Parathyroid adenoma (tissue), 2 donors: Measurements from ENCODE around the gene IL17D.
"Not testable (repeated sequence)": the region's sequence is repeated elsewhere in the genome, so short reads cannot be mapped to it uniquely, and the experiment has no call there.

Experiments
- H2AFZ ChIP-seq: fragments of 300-600 bp; sonication (generic); one replicate; pipeline ENCODE4 v1.7.0; 2017; ENCODE audit warnings: antibody characterized with exemption, mild to moderate bottlenecking
- H3K27ac ChIP-seq: fragments of 300-600 bp; sonication (generic); one replicate; pipeline ENCODE4 v1.7.0; 2017
- H3K27me3 ChIP-seq: fragments of 300-600 bp; sonication (generic); one replicate; pipeline ENCODE4 v1.7.0; 2017; ENCODE audit warnings: low read length; ENCODE audit not compliant: control insufficient read depth, insufficient read depth
- H3K36me3 ChIP-seq: fragments of 300-600 bp; sonication (generic); one replicate; pipeline ENCODE4 v1.7.0; 2017; ENCODE audit warnings: low read length; ENCODE audit not compliant: control insufficient read depth, insufficient read depth
- H3K4me1 ChIP-seq: fragments of 300-600 bp; sonication (generic); one replicate; pipeline ENCODE4 v1.7.0; 2017; ENCODE audit warnings: control low read depth
- H3K4me2 ChIP-seq: fragments of 300-600 bp; sonication (generic); one replicate; pipeline ENCODE4 v1.7.0; 2017; ENCODE audit warnings: low read length
- H3K4me3 ChIP-seq: fragments of 300-600 bp; sonication (generic); one replicate; pipeline ENCODE4 v1.7.0; 2017; ENCODE audit warnings: low read depth, low read length
- H3K79me2 ChIP-seq: fragments of 300-600 bp; sonication (generic); one replicate; pipeline ENCODE4 v1.7.0; 2017; ENCODE audit warnings: control low read depth
- H3K9ac ChIP-seq: fragments of 300-600 bp; sonication (generic); one replicate; pipeline ENCODE4 v1.7.0; 2017; ENCODE audit warnings: mild to moderate bottlenecking
- H3K9me3 ChIP-seq: fragments of 300-600 bp; sonication (generic); one replicate; pipeline ENCODE4 v1.7.0; 2017; ENCODE audit warnings: low read length; ENCODE audit not compliant: control insufficient read depth
- TF ChIP-seq, protein P1 (sequence below): fragments of 300-600 bp; sonication (generic); IDR thresholded peaks from one replicate; pipeline ENCODE4 v1.7.0; 2017; ENCODE audit warnings: antibody characterized with exemption, mild to moderate bottlenecking
- donor health status: primary hyperparathyroidism.

IL17D gene

DNA sequence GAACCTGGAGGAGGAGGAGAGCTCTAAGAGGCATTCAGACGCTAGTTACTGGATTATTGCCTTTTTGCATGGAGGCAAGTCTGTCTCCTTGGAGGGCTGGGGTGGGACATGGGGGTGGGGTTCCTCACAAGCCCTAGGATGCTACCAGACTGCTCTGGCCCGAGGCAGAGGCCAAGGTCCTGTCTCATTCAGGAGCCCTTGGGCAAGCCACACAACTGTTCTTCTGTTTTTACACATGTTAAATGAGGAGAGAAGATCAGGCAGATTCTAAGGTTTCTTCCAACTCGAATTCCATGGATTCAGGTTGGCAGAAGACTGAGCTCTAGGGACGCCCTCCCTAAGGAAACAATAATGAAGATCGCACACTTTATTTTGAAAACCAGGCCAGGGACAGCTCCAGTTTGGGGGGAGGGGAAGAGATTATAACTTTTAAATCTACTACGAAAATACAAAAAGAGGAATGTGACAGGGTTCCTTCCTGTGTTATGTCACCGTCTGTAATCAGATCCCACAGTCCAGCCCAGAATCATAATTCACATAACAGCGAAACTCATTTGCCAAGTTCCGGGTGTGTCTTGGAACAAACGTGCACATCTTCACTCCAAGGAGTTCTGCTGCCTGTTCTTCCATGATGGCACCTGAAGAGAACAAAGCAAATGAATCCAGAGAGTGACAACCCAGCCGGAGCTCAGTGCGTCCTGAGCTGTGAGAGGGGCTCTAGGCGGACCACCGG, 25.2 kb downstream of the IL17D start:
- Histone ChIP-seq H3K9ac (no peak overlapping the region), H3K4me1 (no peaks in the 10 kb centered on the region), H3K4me3 (no peak overlapping the region), H3K79me2 (no peaks in the 10 kb centered on the region), H2AFZ (no peak overlapping the region), H3K4me2 (no peak overlapping the region), H3K27me3 (no peaks in the 10 kb centered on the region), H3K27ac (no peak overlapping the region), H3K36me3 (no peaks in the 10 kb centered on the region), H3K9me3 (no peaks in the 10 kb centered on the region)
- TF ChIP-seq, protein P1, sequence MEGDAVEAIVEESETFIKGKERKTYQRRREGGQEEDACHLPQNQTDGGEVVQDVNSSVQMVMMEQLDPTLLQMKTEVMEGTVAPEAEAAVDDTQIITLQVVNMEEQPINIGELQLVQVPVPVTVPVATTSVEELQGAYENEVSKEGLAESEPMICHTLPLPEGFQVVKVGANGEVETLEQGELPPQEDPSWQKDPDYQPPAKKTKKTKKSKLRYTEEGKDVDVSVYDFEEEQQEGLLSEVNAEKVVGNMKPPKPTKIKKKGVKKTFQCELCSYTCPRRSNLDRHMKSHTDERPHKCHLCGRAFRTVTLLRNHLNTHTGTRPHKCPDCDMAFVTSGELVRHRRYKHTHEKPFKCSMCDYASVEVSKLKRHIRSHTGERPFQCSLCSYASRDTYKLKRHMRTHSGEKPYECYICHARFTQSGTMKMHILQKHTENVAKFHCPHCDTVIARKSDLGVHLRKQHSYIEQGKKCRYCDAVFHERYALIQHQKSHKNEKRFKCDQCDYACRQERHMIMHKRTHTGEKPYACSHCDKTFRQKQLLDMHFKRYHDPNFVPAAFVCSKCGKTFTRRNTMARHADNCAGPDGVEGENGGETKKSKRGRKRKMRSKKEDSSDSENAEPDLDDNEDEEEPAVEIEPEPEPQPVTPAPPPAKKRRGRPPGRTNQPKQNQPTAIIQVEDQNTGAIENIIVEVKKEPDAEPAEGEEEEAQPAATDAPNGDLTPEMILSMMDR = no peak

DNA sequence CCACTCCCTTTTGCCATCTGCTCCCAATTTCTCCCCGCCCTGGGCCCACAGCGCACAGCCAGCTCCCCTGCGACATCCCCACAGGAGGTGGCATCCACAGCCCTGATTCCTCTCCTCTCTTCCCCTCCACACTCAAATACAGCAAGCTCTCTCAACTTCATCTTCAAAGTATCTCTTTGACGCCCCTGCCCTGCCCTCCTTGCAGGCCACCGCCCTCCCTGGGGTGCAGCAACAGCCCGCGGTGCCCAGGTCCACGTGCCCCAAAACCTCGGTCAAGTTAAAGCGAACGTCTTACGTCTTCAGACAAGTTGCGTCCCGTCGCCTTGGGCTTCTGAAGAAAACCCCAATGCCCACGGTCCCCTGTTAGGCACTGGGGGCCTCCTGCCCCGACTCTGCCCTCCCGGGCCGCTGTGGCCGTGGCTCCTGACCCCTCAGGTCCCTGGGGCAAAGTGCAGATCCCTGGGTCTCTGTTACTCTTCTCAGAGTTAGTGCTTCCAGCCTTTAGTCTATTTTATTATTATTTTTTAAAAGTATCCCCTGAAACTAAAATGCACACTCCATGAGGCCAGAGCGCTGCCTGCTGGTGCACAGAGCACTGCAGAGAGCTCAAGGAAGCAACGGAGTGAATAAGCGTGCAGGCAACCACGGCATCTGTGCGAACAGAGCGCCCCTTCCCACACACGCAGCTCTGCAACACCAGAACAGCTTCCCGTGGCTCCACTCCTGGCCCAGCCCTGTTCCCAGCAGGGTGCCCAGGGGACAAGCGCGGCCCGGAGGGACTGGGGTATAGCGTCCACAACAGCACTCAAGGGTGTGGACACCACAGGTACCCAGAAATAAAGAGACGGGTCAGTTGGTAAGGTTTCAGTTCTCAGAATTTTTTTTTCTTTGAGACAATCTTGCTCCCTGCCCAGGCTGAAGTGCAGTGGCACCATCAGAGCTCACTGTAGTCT, 26.4 kb downstream of the IL17D start:
- Histone ChIP-seq H3K9ac (no peak overlapping the region), H3K4me2 (no peak overlapping the region), H3K79me2 (no peaks in the 10 kb centered on the region), H3K27me3 (no peaks in the 10 kb centered on the region), H3K4me3 (no peak overlapping the region), H2AFZ (no peak overlapping the region), H3K4me1 (no peaks in the 10 kb centered on the region), H3K9me3 (no peaks in the 10 kb centered on the region), H3K36me3 (no peaks in the 10 kb centered on the region), H3K27ac (no peak overlapping the region)
- TF ChIP-seq, protein P1 = no peak

DNA sequence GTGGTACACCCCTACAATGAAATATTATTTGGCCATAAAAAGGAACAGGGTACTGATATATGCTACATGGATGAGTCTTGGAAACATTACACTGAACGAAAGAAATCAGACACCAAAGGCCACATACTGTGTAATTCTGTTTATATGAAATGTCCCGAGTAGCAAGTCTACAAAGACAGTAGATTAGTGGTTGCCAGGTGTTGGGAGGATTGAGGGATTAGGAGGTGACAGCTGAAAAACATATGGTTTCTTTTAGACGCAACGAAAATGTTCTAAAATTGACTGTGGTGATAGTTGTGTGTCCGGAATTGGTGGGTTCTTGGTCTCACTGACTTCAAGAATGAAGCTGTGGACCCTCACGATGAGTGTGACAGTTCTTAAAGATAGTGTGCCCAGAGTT, 35.1 kb downstream of the IL17D start:
- no peaks in the 10 kb centered on the region for H3K79me2 ChIP-seq
- no peaks in the 10 kb centered on the region for H3K4me1 ChIP-seq
- TF ChIP-seq, protein P1 = no peak
- H3K27ac ChIP-seq = no peak overlapping the region
- H3K36me3 ChIP-seq = no peaks in the 10 kb centered on the region
- H3K9me3 ChIP-seq = no peaks in the 10 kb centered on the region
- no peak overlapping the region for H3K4me3 ChIP-seq
- no peaks in the 10 kb centered on the region for H3K27me3 ChIP-seq
- no peak overlapping the region for H3K4me2 ChIP-seq
- H3K9ac ChIP-seq = no peak overlapping the region
- no peak overlapping the region for H2AFZ ChIP-seq

DNA sequence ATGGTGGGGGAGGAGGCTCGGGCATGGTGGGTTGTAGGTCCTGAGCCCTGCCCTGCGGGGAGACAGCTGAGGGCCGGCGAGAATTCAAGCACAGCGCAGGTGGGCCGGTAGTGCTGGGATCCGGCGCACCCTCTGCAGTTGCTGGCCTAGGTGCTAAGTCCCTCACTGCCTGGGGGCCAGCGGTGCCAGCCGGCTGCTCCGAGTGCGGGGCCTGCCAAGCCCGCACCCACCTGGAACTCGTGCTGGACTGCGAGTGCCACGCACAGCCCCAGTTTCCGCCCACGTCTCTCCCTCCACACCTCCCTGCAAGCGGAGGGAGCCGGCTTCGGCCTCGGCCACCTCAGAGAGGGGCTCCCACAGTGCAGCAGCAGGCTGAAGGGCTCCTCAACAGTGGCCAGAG, 36.5 kb downstream of the IL17D start:
- Histone ChIP-seq H3K79me2 (no peaks in the 10 kb centered on the region), H3K4me2 (no peak overlapping the region), H3K36me3 (no peaks in the 10 kb centered on the region), H3K4me1 (no peaks in the 10 kb centered on the region), H3K9ac (no peak overlapping the region), H3K27me3 (no peaks in the 10 kb centered on the region), H3K9me3 (no peaks in the 10 kb centered on the region), H2AFZ (no peak overlapping the region), H3K27ac (no peak overlapping the region), H3K4me3 (no peak overlapping the region)
- TF ChIP-seq, protein P1 = no peak

DNA sequence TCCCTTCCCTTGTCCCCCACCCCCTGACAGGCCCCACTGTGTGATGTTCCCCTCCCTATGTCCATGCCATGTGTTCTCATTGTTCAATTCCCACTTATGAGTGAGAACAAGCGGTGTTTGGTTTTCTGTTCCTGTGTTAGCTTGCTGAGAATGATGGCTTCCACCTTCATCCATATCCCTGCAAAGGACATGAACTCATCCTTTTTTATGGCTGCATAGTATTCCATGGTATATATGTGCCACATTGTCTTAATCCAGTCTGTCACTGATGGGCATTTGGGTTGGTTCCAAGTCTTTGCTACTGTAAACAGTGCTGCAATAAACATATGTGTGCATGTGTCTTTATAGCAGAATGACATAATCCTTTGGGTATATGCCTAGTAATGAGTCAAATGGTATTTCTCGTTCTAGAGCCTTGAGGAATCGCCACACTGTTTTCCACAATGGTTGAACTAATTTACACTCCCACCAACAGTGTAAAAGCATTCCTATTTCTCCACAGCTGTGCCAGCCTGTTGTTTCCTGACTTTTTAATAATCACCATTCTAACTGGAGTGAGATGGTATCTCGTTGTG, 40.4 kb downstream of the IL17D start:
- not testable (repeated sequence) for H3K4me3 ChIP-seq, H3K4me1 ChIP-seq, H3K4me2 ChIP-seq, H2AFZ ChIP-seq, H3K9me3 ChIP-seq, H3K27me3 ChIP-seq, H3K36me3 ChIP-seq, H3K9ac ChIP-seq, H3K27ac ChIP-seq, H3K79me2 ChIP-seq
